PC-9 (cell line): Measurements from ENCODE around the gene SLC22A3. TPM values are rescaled to one million over a fixed set of nuclear protein-coding genes. Genes with fewer than 3 reads are reported as not detected.

Source experiments
- BruUV-seq: library from RNA; stranded (reverse); fragments of 400-500 nt; replicated peaks from 2 replicates; lab custom pipeline; 2021; lab: Mats Ljungman, UMichigan
- CTCF ChIA-PET: fragments of 300-600 bp; sonication (Branson Sonifier 250); formaldehyde crosslinking; loops from one replicate; lab custom pipeline; 2022; ENCODE audit warnings: antibody characterized with exemption; lab: Charles Lee
- POLR2A ChIA-PET: fragments of 300-600 bp; sonication (Branson Sonifier 250); formaldehyde crosslinking; loops from one replicate; lab custom pipeline; 2022; ENCODE audit warnings: antibody characterized with exemption; ENCODE audit not compliant: unreplicated experiment; lab: Charles Lee
- DNase-seq, 2 experiments: peaks; one replicate each; pipeline versions ENCODE4 v3.0.0 to v3.0.0-alpha.2; 2015 to 2022; ENCODE audit warnings: mixed read lengths in 1 of 2
- H2AFZ ChIP-seq: fragments of 200-600 bp; sonication (generic); 2 replicates; pipeline ENCODE4 v1.8.1; 2017; ENCODE audit warnings: antibody characterized with exemption
- H3F3A ChIP-seq: fragments of 200-600 bp; sonication (generic); 2 replicates; pipeline ENCODE4 v1.8.1; 2017; ENCODE audit warnings: antibody characterized with exemption, mild to moderate bottlenecking, low read depth; ENCODE audit not compliant: insufficient read depth
- H3K27ac ChIP-seq: fragments of 200-600 bp; sonication (generic); 2 replicates; pipeline ENCODE4 v1.6.1; 2016; ENCODE audit warnings: mixed run types
- H3K27me3 ChIP-seq: fragments of 200-600 bp; sonication (generic); 2 replicates; pipeline ENCODE4 v1.6.1; 2016; ENCODE audit warnings: low read depth, mixed run types; ENCODE audit not compliant: insufficient read depth
- H3K36me3 ChIP-seq: fragments of 200-600 bp; sonication (generic); 2 replicates; pipeline ENCODE4 v1.6.1; 2016; ENCODE audit warnings: low read depth, mixed run types
- H3K4me1 ChIP-seq: fragments of 200-600 bp; sonication (generic); replicated peaks from 2 replicates; pipeline ENCODE4 v1.6.1; 2016; ENCODE audit warnings: mixed run types; ENCODE audit not compliant: insufficient read depth
- H3K4me2 ChIP-seq: fragments of 200-600 bp; sonication (generic); 2 replicates; pipeline ENCODE4 v1.6.1; 2017; ENCODE audit warnings: mixed run types
- H3K4me3 ChIP-seq: fragments of 200-600 bp; sonication (generic); 2 replicates; pipeline ENCODE4 v1.6.1; 2016; ENCODE audit warnings: mixed run types
- H3K79me2 ChIP-seq: fragments of 200-600 bp; sonication (generic); 2 replicates; pipeline ENCODE4 v1.6.1; 2017; ENCODE audit warnings: low read depth, mixed run types
- H3K9me2 ChIP-seq: fragments of 200-600 bp; sonication (generic); 2 replicates; pipeline ENCODE4 v1.8.1; 2017; ENCODE audit warnings: mild to moderate bottlenecking; ENCODE audit not compliant: insufficient read depth
- H3K9me3 ChIP-seq: fragments of 200-600 bp; sonication (generic); 2 replicates; pipeline ENCODE4 v1.8.1; 2016; ENCODE audit warnings: low read depth; ENCODE audit not compliant: insufficient read depth
- H4K20me1 ChIP-seq: fragments of 200-600 bp; sonication (generic); 2 replicates; pipeline ENCODE4 v1.8.1; 2017; ENCODE audit not compliant: insufficient read depth
- EZH2 ChIP-seq: fragments of 200-600 bp; sonication (generic); IDR thresholded peaks from 2 replicates; pipeline ENCODE4 v1.8.0; 2017; ENCODE audit warnings: antibody characterized with exemption, low read depth
- intact Hi-C: fragments of 100-400 bp; cut with micrococcal nuclease; formaldehyde crosslinking; loops from one replicate; pipeline ENCODE4 v1.10.0; 2022; ENCODE audit not compliant: unreplicated experiment
- total RNA-seq: library from RNA; stranded (reverse); gene quantifications from 2 replicates; pipeline ENCODE4 v1.2.3, GENCODE V29; 2021
- TF ChIP-seq, protein P1 (sequence below): fragments of 200-600 bp; sonication (generic); conservative IDR thresholded peaks from 2 replicates; pipeline ENCODE4 v1.6.1; 2017; ENCODE audit warnings: mixed run types, antibody characterized with exemption, mild to moderate bottlenecking, moderate library complexity

The SLC22A3 gene
- total RNA-seq, 1 experiment from 2014 or later = not detected

DNA sequence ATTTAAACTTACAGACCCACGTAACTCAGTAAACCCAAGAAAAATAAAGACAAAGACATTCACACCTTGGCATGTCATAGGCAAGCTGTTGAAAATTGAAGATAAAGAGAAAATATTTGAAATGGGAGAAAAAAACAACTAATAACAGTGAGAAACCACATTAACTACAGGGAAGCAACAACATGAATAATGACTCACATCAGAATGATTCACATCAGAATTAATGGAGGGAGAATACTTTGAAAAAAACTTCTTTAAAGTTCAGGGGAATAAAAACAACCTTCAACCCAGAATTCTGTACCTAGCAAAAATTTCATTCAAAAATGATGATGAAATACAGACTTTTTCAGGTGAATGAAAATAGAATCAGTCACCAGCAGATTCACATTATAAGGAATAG lies 32.9 kb upstream of the SLC22A3 start:
- no peaks in the 10 kb centered on the region for H3K36me3 ChIP-seq
- no peak overlapping the region for H2AFZ ChIP-seq
- CTCF ChIA-PET = no interaction called here
- H3K27ac ChIP-seq = no peak overlapping the region
- 0 out of 2 replicates have a peak, but pooled peaks cover 6% of the 10 kb centered on the region for H3K9me3 ChIP-seq
- H3K9me2 ChIP-seq = no peaks in the 10 kb centered on the region
- intact Hi-C loops = no loop called here
- H3F3A ChIP-seq = no peaks in the 10 kb centered on the region
- H4K20me1 ChIP-seq = no peaks in the 10 kb centered on the region
- no peak for DNase-seq
- H3K4me3 ChIP-seq = no peak overlapping the region
- H3K79me2 ChIP-seq = no peaks in the 10 kb centered on the region
- no peak overlapping the region for H3K4me2 ChIP-seq
- H3K4me1 ChIP-seq = peaks cover 7% of the 10 kb centered on the region; the same call in 1 of the 2 replicates
- POLR2A ChIA-PET = no interaction called here
- no peaks in the 10 kb centered on the region for H3K27me3 ChIP-seq
- no TSS peak for BruUV-seq
- TF ChIP-seq, protein P1, sequence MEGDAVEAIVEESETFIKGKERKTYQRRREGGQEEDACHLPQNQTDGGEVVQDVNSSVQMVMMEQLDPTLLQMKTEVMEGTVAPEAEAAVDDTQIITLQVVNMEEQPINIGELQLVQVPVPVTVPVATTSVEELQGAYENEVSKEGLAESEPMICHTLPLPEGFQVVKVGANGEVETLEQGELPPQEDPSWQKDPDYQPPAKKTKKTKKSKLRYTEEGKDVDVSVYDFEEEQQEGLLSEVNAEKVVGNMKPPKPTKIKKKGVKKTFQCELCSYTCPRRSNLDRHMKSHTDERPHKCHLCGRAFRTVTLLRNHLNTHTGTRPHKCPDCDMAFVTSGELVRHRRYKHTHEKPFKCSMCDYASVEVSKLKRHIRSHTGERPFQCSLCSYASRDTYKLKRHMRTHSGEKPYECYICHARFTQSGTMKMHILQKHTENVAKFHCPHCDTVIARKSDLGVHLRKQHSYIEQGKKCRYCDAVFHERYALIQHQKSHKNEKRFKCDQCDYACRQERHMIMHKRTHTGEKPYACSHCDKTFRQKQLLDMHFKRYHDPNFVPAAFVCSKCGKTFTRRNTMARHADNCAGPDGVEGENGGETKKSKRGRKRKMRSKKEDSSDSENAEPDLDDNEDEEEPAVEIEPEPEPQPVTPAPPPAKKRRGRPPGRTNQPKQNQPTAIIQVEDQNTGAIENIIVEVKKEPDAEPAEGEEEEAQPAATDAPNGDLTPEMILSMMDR = no peak
- TF ChIP-seq EZH2 = no peak

DNA sequence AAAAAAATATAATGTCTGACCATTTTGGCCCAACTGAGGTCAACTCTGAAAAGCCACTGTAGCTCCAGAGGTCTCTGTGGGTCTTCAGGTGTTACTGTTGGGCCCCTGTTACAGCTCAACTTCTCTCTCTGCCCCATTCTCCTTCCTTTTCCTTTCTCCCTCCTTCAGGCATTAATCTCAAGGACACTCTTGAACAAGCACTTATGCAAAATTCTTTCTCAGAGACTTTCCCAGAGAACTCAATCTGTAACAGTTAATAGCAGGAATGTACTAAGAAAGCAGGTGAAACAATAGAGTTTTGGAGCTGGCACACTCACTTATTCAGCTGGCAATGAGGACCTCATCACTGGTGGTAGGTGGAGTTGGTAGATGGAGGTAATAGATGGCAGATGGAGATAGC lies 31.9 kb upstream of the SLC22A3 start:
- intact Hi-C loops = no loop called here
- Histone ChIP-seq H3K4me1 (peaks cover 7% of the 10 kb centered on the region; the same call in 1 of the 2 replicates), H3K27ac (no peak overlapping the region), H3K4me3 (no peak overlapping the region), H4K20me1 (no peaks in the 10 kb centered on the region), H3K9me2 (no peaks in the 10 kb centered on the region), H3K36me3 (no peaks in the 10 kb centered on the region), H3K27me3 (no peaks in the 10 kb centered on the region), H3F3A (no peaks in the 10 kb centered on the region), H3K9me3 (0 out of 2 replicates have a peak, but pooled peaks cover 6% of the 10 kb centered on the region), H3K4me2 (no peak overlapping the region), H3K79me2 (no peaks in the 10 kb centered on the region), H2AFZ (no peak overlapping the region)
- TF ChIP-seq, protein P1 = no peak
- no peak for TF ChIP-seq EZH2
- POLR2A ChIA-PET = no interaction called here
- no peak for DNase-seq
- CTCF ChIA-PET = no interaction called here
- BruUV-seq = no TSS peak

DNA sequence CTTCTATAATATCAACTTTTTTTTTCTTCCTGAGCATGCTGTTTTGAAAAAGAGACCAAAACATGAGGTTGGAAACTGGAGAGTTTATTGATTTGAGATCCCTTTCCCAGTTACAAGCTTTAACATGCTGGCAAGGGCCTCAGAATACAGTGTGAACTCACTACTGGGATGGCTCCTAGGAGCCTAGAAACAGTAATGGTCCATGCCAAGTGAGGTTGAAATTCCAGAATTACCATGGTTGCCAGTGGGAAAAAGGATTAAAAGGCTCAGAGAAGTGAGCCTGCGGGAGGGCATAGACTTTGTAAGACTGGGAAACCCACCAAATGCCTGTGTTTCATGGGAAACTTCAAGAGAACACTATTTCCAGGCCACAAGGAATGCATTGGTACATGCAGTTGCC lies 28.9 kb upstream of the SLC22A3 start:
- no peak for DNase-seq
- no peak overlapping the region for H3K27ac ChIP-seq
- no peaks in the 10 kb centered on the region for H3K9me2 ChIP-seq
- H3F3A ChIP-seq = no peaks in the 10 kb centered on the region
- no peak overlapping the region for H2AFZ ChIP-seq
- H3K27me3 ChIP-seq = no peaks in the 10 kb centered on the region
- no peaks in the 10 kb centered on the region for H4K20me1 ChIP-seq
- no peak overlapping the region for H3K4me2 ChIP-seq
- no peak for TF ChIP-seq EZH2
- TF ChIP-seq, protein P1 = no peak
- intact Hi-C loops = no loop called here
- no peaks in the 10 kb centered on the region for H3K79me2 ChIP-seq
- 0 out of 2 replicates have a peak, but pooled peaks cover 2% of the 10 kb centered on the region for H3K9me3 ChIP-seq
- no peak overlapping the region for H3K4me3 ChIP-seq
- no peaks in the 10 kb centered on the region for H3K36me3 ChIP-seq
- POLR2A ChIA-PET = no interaction called here
- BruUV-seq = no TSS peak
- CTCF ChIA-PET = no interaction called here
- peaks cover 7% of the 10 kb centered on the region; the same call in 1 of the 2 replicates for H3K4me1 ChIP-seq
